ENCODE results near the gene ZNF24. TPM values are rescaled to one million over a fixed set of nuclear protein-coding genes. Genes with fewer than 3 reads are reported as not detected.
A peak's percentile ranks its signal among the peaks of the same experiment; 100 is the strongest.

The ZNF24 gene
- total and polyA plus RNA-seq, 11 donors: 11.5 to 53.3 (median 45.1) TPM

DNA sequence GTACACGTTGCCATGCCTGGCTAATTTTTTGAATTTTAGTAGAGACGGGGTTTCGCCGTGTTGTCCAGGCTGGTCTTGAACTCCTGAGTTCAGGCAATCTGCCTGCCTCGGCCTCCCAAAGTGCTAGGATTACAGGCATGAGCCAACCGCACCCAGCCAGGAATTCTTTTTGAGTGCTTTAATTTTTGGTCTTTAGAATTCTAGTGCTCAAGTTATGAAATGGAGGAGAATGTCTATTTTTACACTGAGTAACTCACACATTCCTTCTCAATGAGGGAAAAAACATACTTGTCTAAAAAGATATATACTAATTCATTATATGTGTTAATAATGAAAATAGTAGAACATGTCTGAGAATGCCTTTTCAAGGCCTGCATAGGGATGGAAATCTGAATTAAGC is 24.4 kb upstream of the ZNF24 start:
- Histone ChIP-seq H3K4me3 (no peak overlapping the region), H3K36me3 (peaks cover 0 to 10% (median 0%) of the 10 kb centered on the region in 9 donors), H3K27ac (no peak overlapping the region), H3K4me1 (no peaks in the 10 kb centered on the region), H3K27me3 (no peaks in the 10 kb centered on the region), H3K9me3 (no peaks in the 10 kb centered on the region)
- ATAC-seq: no peak
- no peak for DNase-seq
- 93 to 95% (median 95%) methylated on average over 6 of the region's 6 CpGs for WGBS, 4 donors
- TF ChIP-seq, protein P1, sequence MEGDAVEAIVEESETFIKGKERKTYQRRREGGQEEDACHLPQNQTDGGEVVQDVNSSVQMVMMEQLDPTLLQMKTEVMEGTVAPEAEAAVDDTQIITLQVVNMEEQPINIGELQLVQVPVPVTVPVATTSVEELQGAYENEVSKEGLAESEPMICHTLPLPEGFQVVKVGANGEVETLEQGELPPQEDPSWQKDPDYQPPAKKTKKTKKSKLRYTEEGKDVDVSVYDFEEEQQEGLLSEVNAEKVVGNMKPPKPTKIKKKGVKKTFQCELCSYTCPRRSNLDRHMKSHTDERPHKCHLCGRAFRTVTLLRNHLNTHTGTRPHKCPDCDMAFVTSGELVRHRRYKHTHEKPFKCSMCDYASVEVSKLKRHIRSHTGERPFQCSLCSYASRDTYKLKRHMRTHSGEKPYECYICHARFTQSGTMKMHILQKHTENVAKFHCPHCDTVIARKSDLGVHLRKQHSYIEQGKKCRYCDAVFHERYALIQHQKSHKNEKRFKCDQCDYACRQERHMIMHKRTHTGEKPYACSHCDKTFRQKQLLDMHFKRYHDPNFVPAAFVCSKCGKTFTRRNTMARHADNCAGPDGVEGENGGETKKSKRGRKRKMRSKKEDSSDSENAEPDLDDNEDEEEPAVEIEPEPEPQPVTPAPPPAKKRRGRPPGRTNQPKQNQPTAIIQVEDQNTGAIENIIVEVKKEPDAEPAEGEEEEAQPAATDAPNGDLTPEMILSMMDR (IDR thresholded peaks at IDR 0.05): no peak
- no peak for TF ChIP-seq POLR2A (IDR thresholded peaks at IDR 0.05)
- intact Hi-C loops (cut with DNase I): no loop called here

GRCh38 chr18:35362531-35362930 is 18.3 kb upstream of the ZNF24 start:
- H3K36me3 ChIP-seq: no peaks in the 10 kb centered on the region
- DNase-seq (no peak), ATAC-seq (no peak)
- intact Hi-C loops (cut with DNase I): no loop called here
- no peaks in the 10 kb centered on the region for H3K4me1 ChIP-seq
- H3K4me3 ChIP-seq: no peak overlapping the region
- H3K27me3 ChIP-seq: no peaks in the 10 kb centered on the region
- no peak overlapping the region for H3K27ac ChIP-seq
- TF ChIP-seq, protein P1 (IDR thresholded peaks at IDR 0.05): no peak
- TF ChIP-seq POLR2A (IDR thresholded peaks at IDR 0.05): no peak
- no peaks in the 10 kb centered on the region for H3K9me3 ChIP-seq

GRCh38 chr18:35361570-35362321 is 17.5 kb upstream of the ZNF24 start:
- H3K9me3 ChIP-seq: no peaks in the 10 kb centered on the region
- no peak for ATAC-seq
- no peaks in the 10 kb centered on the region for H3K4me1 ChIP-seq
- no peak for TF ChIP-seq POLR2A (IDR thresholded peaks at IDR 0.05)
- TF ChIP-seq, protein P1 (IDR thresholded peaks at IDR 0.05): no peak
- no peaks in the 10 kb centered on the region for H3K36me3 ChIP-seq
- intact Hi-C loops (cut with DNase I): no loop called here
- no peak overlapping the region for H3K4me3 ChIP-seq
- DNase-seq: no peak
- H3K27me3 ChIP-seq: no peaks in the 10 kb centered on the region
- 68 to 76% (median 69%) methylated on average over 2 of the region's 2 CpGs for WGBS, 4 donors
- no peak overlapping the region for H3K27ac ChIP-seq

DNA sequence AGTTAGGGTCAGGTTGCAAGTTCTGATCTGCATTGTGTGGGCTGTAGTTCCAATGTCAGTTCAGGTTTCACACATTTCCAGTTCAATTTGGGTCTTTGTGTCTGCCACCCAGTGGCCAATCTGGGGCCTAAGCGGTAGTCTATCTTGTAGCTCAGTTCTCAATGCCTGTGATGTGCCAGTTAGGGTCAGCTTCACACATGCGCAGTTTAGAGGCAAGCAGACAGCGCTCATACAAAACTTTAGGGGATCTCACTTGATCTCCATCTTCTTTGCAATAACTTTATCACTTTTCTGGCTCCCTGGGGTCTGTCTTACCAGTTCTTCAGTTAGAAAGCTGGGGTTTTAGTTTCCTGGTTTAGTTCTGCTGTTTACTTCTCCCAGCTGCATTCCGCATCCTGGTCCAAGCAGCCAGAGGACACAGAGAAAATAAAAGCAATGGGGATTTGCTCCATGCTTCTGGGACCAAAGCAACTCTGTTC is 11.0 kb upstream of the ZNF24 start:
- H3K27me3 ChIP-seq: no peaks in the 10 kb centered on the region
- ATAC-seq (peak; percentile 69 to 99 (median 98)), DNase-seq (peak; percentile 69 to 78 (median 73))
- WGBS, 4 donors: 24 to 35% (median 28%) methylated on average over 4 of the region's 4 CpGs
- TF ChIP-seq, protein P1 (IDR thresholded peaks at IDR 0.05): peak; percentile 49 to 84 (median 69)
- TF ChIP-seq POLR2A (IDR thresholded peaks at IDR 0.05): no peak
- peak overlapping the region in 1 of 12 donors; percentile 10 for H3K27ac ChIP-seq
- H3K4me1 ChIP-seq: peaks cover 0 to 7% (median 0%) of the 10 kb centered on the region in 12 donors
- H3K9me3 ChIP-seq: peaks cover 0 to 12% (median 7%) of the 10 kb centered on the region in 12 donors
- H3K36me3 ChIP-seq: no peaks in the 10 kb centered on the region
- intact Hi-C loops (cut with DNase I): loop anchor here in 9 of 10 donors (1.0 to 10.0 kb wide), 6 partner anchors 122 to 350 kb away; no protein-coding TSS in a partner anchor
- H3K4me3 ChIP-seq: peak overlapping the region in 5 of 12 donors; percentile 20 to 42 (median 30)
